Neutrophil (primary cell): ENCODE results near the gene CRB1.

Source experiments
- H3K27ac ChIP-seq: fragments of 200-600 bp; sonication (generic); 2 replicates; pipeline ENCODE4 v1.5.1; 2016; ENCODE audit warnings: mild to moderate bottlenecking, moderate library complexity
- H3K27me3 ChIP-seq: fragments of 200-600 bp; sonication (generic); 2 replicates; pipeline ENCODE4 v1.6.0; 2016; ENCODE audit warnings: mild to moderate bottlenecking
- H3K36me3 ChIP-seq: fragments of 200-600 bp; sonication (generic); 2 replicates; pipeline ENCODE4 v1.5.1; 2017
- H3K4me1 ChIP-seq, 2 experiments: fragments of 200-600 bp in 1 of 2; sonication (generic) in 1 of 2; 1 replicate in 1 of 2; 2 replicates in 1 of 2; pipeline versions ENCODE4 v1.5.1 to v1.6.1; 2013 to 2016; ENCODE audit warnings: low read depth in 1 of 2, low read length in 1 of 2, mild to moderate bottlenecking in 1 of 2, moderate library complexity in 1 of 2; ENCODE audit not compliant: control insufficient read depth in 1 of 2, insufficient read depth in 1 of 2
- H3K4me3 ChIP-seq, 2 experiments: fragments of 200-600 bp in 1 of 2; sonication (generic) in 1 of 2; 1 replicate in 1 of 2; 2 replicates in 1 of 2; pipeline ENCODE4 v1.5.1; 2013 to 2016; ENCODE audit warnings: low read depth in 1 of 2, low read length in 1 of 2, mild to moderate bottlenecking in 1 of 2, moderate library complexity in 1 of 2
- H3K9me3 ChIP-seq: fragments of 200-600 bp; sonication (generic); 2 replicates; pipeline ENCODE4 v1.5.1; 2016
- CTCF ChIP-seq: fragments of 200-600 bp; sonication (generic); IDR thresholded peaks from 2 replicates; pipeline ENCODE4 v1.5.1; 2016; ENCODE audit warnings: antibody characterized with exemption

Gene CRB1

DNA sequence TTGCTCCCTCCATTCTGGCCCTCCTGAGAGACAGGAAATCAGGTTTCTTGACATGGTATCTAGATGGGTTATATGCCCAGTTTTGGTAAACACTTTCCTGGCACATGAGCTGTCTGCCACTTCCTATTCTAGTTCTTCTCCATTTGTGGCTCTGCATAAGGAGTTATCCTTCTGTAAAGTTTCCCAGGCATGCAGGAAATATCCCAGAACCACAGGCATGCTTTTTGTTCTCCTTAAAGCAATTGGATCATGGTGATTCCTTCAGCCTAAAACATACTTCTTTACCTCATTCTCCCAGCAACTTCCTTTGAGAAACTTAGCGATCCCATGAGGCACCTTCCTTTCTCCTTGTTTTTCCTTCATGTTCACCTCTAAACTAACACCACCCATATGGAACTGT, 199.8 kb downstream of the CRB1 start:
- no peaks in the 10 kb centered on the region for H3K27me3 ChIP-seq
- no peaks in the 10 kb centered on the region for H3K36me3 ChIP-seq
- no peak overlapping the region for H3K27ac ChIP-seq
- H3K9me3 ChIP-seq: no peaks in the 10 kb centered on the region
- TF ChIP-seq CTCF: no peak
- H3K4me1 ChIP-seq: peaks cover 5 to 16% of the 10 kb centered on the region in 2 experiments
- H3K4me3 ChIP-seq: no peak overlapping the region

DNA sequence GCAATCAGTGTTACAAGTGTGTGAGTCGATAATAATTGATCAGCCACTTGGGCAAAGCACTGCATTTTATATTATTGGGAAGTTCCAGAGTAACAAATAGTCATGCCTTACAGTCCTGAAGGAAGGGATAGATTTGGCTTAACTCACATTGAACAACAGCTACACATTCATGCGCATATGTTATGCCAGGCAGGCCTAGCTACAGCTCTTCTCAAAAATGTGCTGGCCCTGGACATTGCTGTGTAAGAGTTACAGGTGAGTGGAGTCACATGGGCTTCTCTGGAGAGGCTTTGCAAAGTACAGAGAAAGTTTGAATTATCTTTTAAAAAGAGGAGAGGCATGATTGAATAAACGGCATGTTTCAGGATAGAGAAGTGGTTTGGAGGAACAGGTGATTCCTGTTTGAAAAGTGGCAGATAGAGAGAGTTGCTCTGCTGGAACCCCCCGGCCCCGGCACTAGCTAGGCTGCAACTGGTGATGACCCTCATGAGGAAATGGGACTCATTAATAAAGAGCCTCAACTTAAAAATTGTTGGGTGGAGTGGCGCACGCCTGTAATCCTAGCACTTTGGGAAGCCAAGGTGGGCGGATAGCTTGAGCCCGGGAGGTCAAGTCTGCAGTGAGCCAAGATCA, 200.6 kb downstream of the CRB1 start:
- TF ChIP-seq CTCF: no peak
- Histone ChIP-seq H3K36me3 (no peaks in the 10 kb centered on the region), H3K27ac (no peak overlapping the region), H3K9me3 (no peaks in the 10 kb centered on the region), H3K4me3 (no peak overlapping the region), H3K27me3 (no peaks in the 10 kb centered on the region), H3K4me1 (peaks cover 5 to 16% of the 10 kb centered on the region in 2 experiments)

- H3K4me3 ChIP-seq: no peak overlapping the region
- no peaks in the 10 kb centered on the region for H3K9me3 ChIP-seq
- H3K27ac ChIP-seq: no peak overlapping the region
- H3K27me3 ChIP-seq: no peaks in the 10 kb centered on the region
- TF ChIP-seq CTCF: no peak
- H3K36me3 ChIP-seq: no peaks in the 10 kb centered on the region
- H3K4me1 ChIP-seq: peaks cover 5 to 11% of the 10 kb centered on the region in 2 experiments
These were observed 201.7 kb downstream of the CRB1 start for GRCh38 chr1:197469620-197470210.

DNA sequence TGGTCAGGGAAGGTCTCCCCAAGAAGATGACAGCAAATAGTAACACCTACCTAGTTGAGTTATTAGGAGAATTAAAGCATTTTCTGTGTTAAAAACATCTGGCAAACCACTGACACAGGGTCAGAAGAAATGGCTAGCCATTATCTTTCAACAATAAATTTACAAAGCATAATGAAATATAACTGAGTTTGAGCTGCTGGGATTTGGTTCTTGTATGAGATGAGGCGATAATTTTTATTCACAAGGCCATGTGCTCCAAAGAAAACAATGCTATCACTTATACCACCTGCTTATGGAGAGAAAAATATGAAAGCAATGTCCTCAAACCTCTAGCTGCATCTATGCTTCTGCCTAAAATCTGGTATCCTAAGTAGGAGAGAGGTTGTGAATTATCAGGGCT, 202.3 kb downstream of the CRB1 start:
- Histone ChIP-seq H3K27me3 (no peaks in the 10 kb centered on the region), H3K4me3 (no peak overlapping the region), H3K9me3 (no peaks in the 10 kb centered on the region), H3K4me1 (peaks cover 5 to 11% of the 10 kb centered on the region in 2 experiments), H3K27ac (no peak overlapping the region), H3K36me3 (no peaks in the 10 kb centered on the region)
- TF ChIP-seq CTCF: no peak

GRCh38 chr1:197471248-197471985, 203.4 kb downstream of the CRB1 start:
- H3K36me3 ChIP-seq: no peaks in the 10 kb centered on the region
- H3K27ac ChIP-seq: no peak overlapping the region
- H3K9me3 ChIP-seq: no peaks in the 10 kb centered on the region
- no peak overlapping the region for H3K4me3 ChIP-seq
- H3K4me1 ChIP-seq: peaks cover 5 to 11% of the 10 kb centered on the region in 2 experiments
- no peak for TF ChIP-seq CTCF
- H3K27me3 ChIP-seq: no peaks in the 10 kb centered on the region
